OCI-LY7 (cell line): ENCODE measurements around the gene TOB2.

ENCODE experiments used
- CTCF ChIP-seq: fragments of 200-600 bp; sonication (generic); conservative IDR thresholded peaks from 2 replicates; pipeline ENCODE4 v1.5.1; 2014; ENCODE audit warnings: mild to moderate bottlenecking, antibody characterized with exemption, low read length, moderate library complexity, mixed read lengths
- EZH2phosphoT487 ChIP-seq: fragments of 200-600 bp; sonication (generic); IDR thresholded peaks from 2 replicates; pipeline ENCODE4 v1.6.1; 2018; ENCODE audit warnings: low read depth, borderline replicate concordance, mild to moderate bottlenecking, mixed run types, antibody characterized with exemption, low read length, moderate library complexity, mixed read lengths

GRCh38 chr22:41418717-41419116 is 27.9 kb downstream of the TOB2 start:
- TF ChIP-seq CTCF = no peak
- TF ChIP-seq EZH2phosphoT487 = no peak
